ENCODE results near the gene ARL15. TPM values are rescaled to one million over a fixed set of nuclear protein-coding genes. Genes with fewer than 3 reads are reported as not detected.

Gene ARL15
- total RNA-seq, 1 donor from 2014 or later, result 102 TPM

- Mint-ChIP-seq H3K27ac (ENCODE audit: unreplicated experiment) (no peak overlapping the region), H3K9me3 (ENCODE audit: unreplicated experiment) (no peaks in the 10 kb centered on the region), H3K27me3 (ENCODE audit: unreplicated experiment) (no peaks in the 10 kb centered on the region), H3K4me3 (ENCODE audit: unreplicated experiment) (no peak overlapping the region), H3K36me3 (ENCODE audit: low read depth, unreplicated experiment) (no peaks in the 10 kb centered on the region), H3K4me1 (ENCODE audit: unreplicated experiment) (no peaks in the 10 kb centered on the region)
- no peak for TF ChIP-seq CTCF (IDR thresholded peaks at IDR 0.05; ENCODE audit: unreplicated experiment)
- DNase-seq (ENCODE audit: low spot score), result no peak
Measured at GRCh38 chr5:53969176-53969730, 341.1 kb downstream of the ARL15 start.

- Mint-ChIP-seq H3K27me3 (ENCODE audit: unreplicated experiment) (no peaks in the 10 kb centered on the region), H3K36me3 (ENCODE audit: low read depth, unreplicated experiment) (no peaks in the 10 kb centered on the region), H3K9me3 (ENCODE audit: unreplicated experiment) (no peaks in the 10 kb centered on the region), H3K4me1 (ENCODE audit: unreplicated experiment) (no peaks in the 10 kb centered on the region), H3K4me3 (ENCODE audit: unreplicated experiment) (no peak overlapping the region), H3K27ac (ENCODE audit: unreplicated experiment) (no peak overlapping the region)
- no peak for DNase-seq (ENCODE audit: low spot score)
- TF ChIP-seq CTCF (IDR thresholded peaks at IDR 0.05; ENCODE audit: unreplicated experiment), result no peak
Measured at GRCh38 chr5:53965459-53965858, 344.9 kb downstream of the ARL15 start.

GRCh38 chr5:53963958-53964357, 346.4 kb downstream of the ARL15 start:
- no peak for TF ChIP-seq CTCF (IDR thresholded peaks at IDR 0.05; ENCODE audit: unreplicated experiment)
- no peak for DNase-seq (ENCODE audit: low spot score)
- Mint-ChIP-seq H3K4me3 (ENCODE audit: unreplicated experiment) (no peak overlapping the region), H3K27ac (ENCODE audit: unreplicated experiment) (no peak overlapping the region), H3K9me3 (ENCODE audit: unreplicated experiment) (no peaks in the 10 kb centered on the region), H3K4me1 (ENCODE audit: unreplicated experiment) (no peaks in the 10 kb centered on the region), H3K36me3 (ENCODE audit: low read depth, unreplicated experiment) (no peaks in the 10 kb centered on the region), H3K27me3 (ENCODE audit: unreplicated experiment) (no peaks in the 10 kb centered on the region)

GRCh38 chr5:53962306-53962705, 348.1 kb downstream of the ARL15 start:
- H3K36me3 Mint-ChIP-seq (ENCODE audit: low read depth, unreplicated experiment), result peaks cover under 1% of the 10 kb centered on the region
- no peaks in the 10 kb centered on the region for H3K4me1 Mint-ChIP-seq (ENCODE audit: unreplicated experiment)
- H3K9me3 Mint-ChIP-seq (ENCODE audit: unreplicated experiment), result no peaks in the 10 kb centered on the region
- H3K27ac Mint-ChIP-seq (ENCODE audit: unreplicated experiment), result no peak overlapping the region
- no peak overlapping the region for H3K4me3 Mint-ChIP-seq (ENCODE audit: unreplicated experiment)
- no peaks in the 10 kb centered on the region for H3K27me3 Mint-ChIP-seq (ENCODE audit: unreplicated experiment)
- TF ChIP-seq CTCF (IDR thresholded peaks at IDR 0.05; ENCODE audit: unreplicated experiment), result no peak
- DNase-seq (ENCODE audit: low spot score), result no peak

- H3K4me1 Mint-ChIP-seq (ENCODE audit: unreplicated experiment), result no peaks in the 10 kb centered on the region
- no peaks in the 10 kb centered on the region for H3K27me3 Mint-ChIP-seq (ENCODE audit: unreplicated experiment)
- H3K9me3 Mint-ChIP-seq (ENCODE audit: unreplicated experiment), result no peaks in the 10 kb centered on the region
- no peak overlapping the region for H3K27ac Mint-ChIP-seq (ENCODE audit: unreplicated experiment)
- H3K4me3 Mint-ChIP-seq (ENCODE audit: unreplicated experiment), result no peak overlapping the region
- TF ChIP-seq CTCF (IDR thresholded peaks at IDR 0.05; ENCODE audit: unreplicated experiment), result no peak
- H3K36me3 Mint-ChIP-seq (ENCODE audit: low read depth, unreplicated experiment), result peaks cover 11% of the 10 kb centered on the region
- no peak for DNase-seq (ENCODE audit: low spot score)
Measured at GRCh38 chr5:53956632-53957031, 353.7 kb downstream of the ARL15 start.

All from endothelial cell (in vitro differentiated cells).